Caco-2 (cell line): ENCODE data around the gene HIVEP3. TPM values are rescaled to one million over a fixed set of nuclear protein-coding genes. Genes with fewer than 3 reads are reported as not detected.

Source experiments
- BruUV-seq: library from RNA; stranded (reverse); fragments of 400-500 nt; replicated peaks from 2 replicates; lab custom pipeline; 2021; lab: Mats Ljungman, UMichigan
- CTCF ChIA-PET: fragments of 300-600 bp; sonication (Branson Sonifier 250); formaldehyde crosslinking; loops from one replicate; lab custom pipeline; 2022; ENCODE audit warnings: antibody characterized with exemption; lab: Charles Lee
- POLR2A ChIA-PET: fragments of 300-600 bp; sonication (Branson Sonifier 250); formaldehyde crosslinking; loops from one replicate; lab custom pipeline; 2022; ENCODE audit warnings: antibody characterized with exemption; lab: Charles Lee
- DNase-seq, 2 experiments: peaks; one replicate each; pipeline versions ENCODE4 v3.0.0 to v3.0.0-alpha.2; 2020 to 2022
- H3K27me3 ChIP-seq: replicated peaks from 2 replicates; pipeline ENCODE4 v1.6.0; 2011; ENCODE audit warnings: low read length; ENCODE audit not compliant: control insufficient read depth, insufficient read depth
- H3K36me3 ChIP-seq: 2 replicates; pipeline ENCODE4 v1.5.1; 2011; ENCODE audit warnings: low read length; ENCODE audit not compliant: control insufficient read depth, insufficient read depth
- H3K4me1 ChIP-seq: fragments of 250-450 bp; sonication (Bioruptor Pico); 2 replicates; pipeline ENCODE4 v1.5.1; 2020; ENCODE audit warnings: mild to moderate bottlenecking
- H3K4me3 ChIP-seq: 2 replicates; pipeline ENCODE4 v1.5.1; 2011; ENCODE audit warnings: low read depth, mild to moderate bottlenecking, control low read depth, low read length
- H3K9me3 ChIP-seq: fragments of 250-450 bp; sonication (Bioruptor Pico); 2 replicates; pipeline ENCODE4 v1.5.1; 2020; ENCODE audit warnings: mild to moderate bottlenecking, moderate library complexity
- H3K27ac Mint-ChIP-seq: one replicate; pipeline ENCODE4 v1.8.0; 2022; ENCODE audit warnings: mixed read lengths; ENCODE audit not compliant: unreplicated experiment
- H3K27me3 Mint-ChIP-seq: one replicate; pipeline ENCODE4 v1.8.0; 2022; ENCODE audit warnings: mixed read lengths; ENCODE audit not compliant: insufficient read depth, unreplicated experiment
- H3K36me3 Mint-ChIP-seq: one replicate; pipeline ENCODE4 v1.8.0; 2022; ENCODE audit warnings: mild to moderate bottlenecking, mixed read lengths; ENCODE audit not compliant: insufficient read depth, unreplicated experiment
- H3K4me1 Mint-ChIP-seq: one replicate; pipeline ENCODE4 v1.8.0; 2022; ENCODE audit warnings: low read depth, mixed read lengths; ENCODE audit not compliant: unreplicated experiment
- H3K4me3 Mint-ChIP-seq: one replicate; pipeline ENCODE4 v1.8.0; 2022; ENCODE audit warnings: mild to moderate bottlenecking, moderate library complexity, mixed read lengths; ENCODE audit not compliant: unreplicated experiment
- H3K9me3 Mint-ChIP-seq: one replicate; pipeline ENCODE4 v1.8.0; 2022; ENCODE audit warnings: mixed read lengths; ENCODE audit not compliant: unreplicated experiment
- intact Hi-C: fragments of 100-400 bp; cut with micrococcal nuclease; formaldehyde crosslinking; loops from one replicate; pipeline ENCODE4 v1.10.0; 2022; ENCODE audit not compliant: unreplicated experiment
- total RNA-seq: library from RNA; stranded (reverse); gene quantifications from 2 replicates; pipeline ENCODE4 v1.2.3, GENCODE V29; 2022
- TF ChIP-seq, protein P1 (sequence below), 2 experiments: fragments of 200-600 bp in 1 of 2; IDR thresholded peaks; 1 replicate in 1 of 2; 2 replicates in 1 of 2; pipeline versions ENCODE4 v1.5.1 to v1.8.0; 2011 to 2022; ENCODE audit warnings: antibody characterized with exemption in 1 of 2, control low read depth in 1 of 2, inconsistent platforms in 1 of 2, low read depth in 1 of 2, low read length in 1 of 2, mild to moderate bottlenecking in 1 of 2, moderate library complexity in 1 of 2; ENCODE audit not compliant: insufficient read depth in 1 of 2, severe bottlenecking in 1 of 2, unreplicated experiment in 1 of 2

The HIVEP3 gene
- total RNA-seq, 1 experiment from 2014 or later, result 0.25 TPM

DNA sequence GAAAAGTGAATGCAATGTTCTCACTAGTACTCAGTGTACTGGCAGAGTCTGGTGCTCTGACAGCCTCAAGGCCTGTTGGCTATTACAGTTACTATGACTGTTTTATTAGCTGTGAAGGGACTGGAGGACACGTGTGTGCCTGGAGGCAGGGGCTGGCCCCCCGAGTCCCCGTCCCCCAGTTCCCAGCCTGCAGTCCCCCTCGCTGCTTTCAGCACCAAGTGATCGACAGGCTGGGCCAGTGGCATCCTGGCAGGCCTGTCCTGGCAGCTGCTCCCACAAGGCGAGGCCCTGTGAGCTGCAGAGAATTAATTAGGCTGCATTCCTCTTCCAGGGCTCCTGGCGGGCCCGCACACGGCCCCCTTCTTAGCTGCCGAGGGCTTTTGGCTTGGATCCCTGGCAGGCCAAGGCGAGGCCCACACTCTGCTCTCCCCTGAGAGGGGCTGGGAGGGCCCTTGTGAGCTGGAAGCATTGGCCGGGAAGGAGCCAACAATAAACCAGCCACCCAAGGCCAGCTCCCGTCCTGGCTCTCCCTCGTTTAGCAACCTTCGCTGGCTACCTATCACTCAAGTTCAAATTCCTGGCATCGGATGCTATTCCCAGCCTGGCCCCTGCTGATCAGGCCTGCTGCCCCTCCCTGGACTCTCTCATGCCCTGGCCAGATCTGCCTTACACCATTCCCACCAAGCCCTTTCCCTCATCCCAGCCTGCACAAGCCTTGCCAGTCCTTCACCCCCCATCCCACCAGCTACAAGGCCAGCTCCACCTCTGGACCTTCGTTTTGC is 444.0 kb downstream of the HIVEP3 start:
- Histone ChIP-seq H3K4me3 (no peak overlapping the region), H3K36me3 (no peaks in the 10 kb centered on the region), H3K4me1 (0 out of 2 replicates have a peak, but pooled peaks cover 7% of the 10 kb centered on the region), H3K9me3 (no peaks in the 10 kb centered on the region), H3K27me3 (no peaks in the 10 kb centered on the region)
- no peak for DNase-seq
- TF ChIP-seq, protein P1, sequence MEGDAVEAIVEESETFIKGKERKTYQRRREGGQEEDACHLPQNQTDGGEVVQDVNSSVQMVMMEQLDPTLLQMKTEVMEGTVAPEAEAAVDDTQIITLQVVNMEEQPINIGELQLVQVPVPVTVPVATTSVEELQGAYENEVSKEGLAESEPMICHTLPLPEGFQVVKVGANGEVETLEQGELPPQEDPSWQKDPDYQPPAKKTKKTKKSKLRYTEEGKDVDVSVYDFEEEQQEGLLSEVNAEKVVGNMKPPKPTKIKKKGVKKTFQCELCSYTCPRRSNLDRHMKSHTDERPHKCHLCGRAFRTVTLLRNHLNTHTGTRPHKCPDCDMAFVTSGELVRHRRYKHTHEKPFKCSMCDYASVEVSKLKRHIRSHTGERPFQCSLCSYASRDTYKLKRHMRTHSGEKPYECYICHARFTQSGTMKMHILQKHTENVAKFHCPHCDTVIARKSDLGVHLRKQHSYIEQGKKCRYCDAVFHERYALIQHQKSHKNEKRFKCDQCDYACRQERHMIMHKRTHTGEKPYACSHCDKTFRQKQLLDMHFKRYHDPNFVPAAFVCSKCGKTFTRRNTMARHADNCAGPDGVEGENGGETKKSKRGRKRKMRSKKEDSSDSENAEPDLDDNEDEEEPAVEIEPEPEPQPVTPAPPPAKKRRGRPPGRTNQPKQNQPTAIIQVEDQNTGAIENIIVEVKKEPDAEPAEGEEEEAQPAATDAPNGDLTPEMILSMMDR (IDR thresholded peaks at IDR 0.05; ENCODE audit: insufficient read depth in 1 of 2, low read depth in 1 of 2, low read length in 1 of 2, severe bottlenecking in 1 of 2, unreplicated experiment in 1 of 2), result no peak
- no peaks in the 10 kb centered on the region for H3K27me3 Mint-ChIP-seq
- POLR2A ChIA-PET, result no interaction called here
- no peak overlapping the region for H3K4me3 Mint-ChIP-seq
- intact Hi-C loops, result no loop called here
- no peak overlapping the region for H3K27ac Mint-ChIP-seq
- no peaks in the 10 kb centered on the region for H3K9me3 Mint-ChIP-seq
- no TSS peak for BruUV-seq
- CTCF ChIA-PET, result no interaction called here
- no peaks in the 10 kb centered on the region for H3K4me1 Mint-ChIP-seq
- no peaks in the 10 kb centered on the region for H3K36me3 Mint-ChIP-seq

- H3K27ac Mint-ChIP-seq, result no peak overlapping the region
Observed at GRCh38 chr1:41473738-41474362, 444.9 kb downstream of the HIVEP3 start.

DNA sequence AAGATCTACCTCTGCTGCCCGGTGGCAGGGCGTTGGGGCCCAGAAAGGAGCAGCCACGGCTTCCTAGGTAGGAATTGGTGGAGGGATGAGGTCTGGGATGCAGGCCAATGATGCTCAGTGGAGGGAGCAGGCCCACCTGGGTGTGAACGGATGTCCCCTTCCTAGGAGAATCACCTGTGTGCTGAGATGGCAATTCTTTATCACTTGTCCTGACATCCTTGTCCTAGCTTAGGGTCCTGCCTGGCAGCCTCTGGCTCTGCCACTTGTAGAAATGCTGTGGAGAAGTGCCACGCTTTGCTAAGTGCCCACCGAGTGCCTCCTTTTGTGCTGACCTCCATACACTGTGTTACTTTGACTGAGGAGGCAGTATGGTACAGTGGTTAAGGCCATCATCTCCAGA is 447.1 kb downstream of the HIVEP3 start:
- TF ChIP-seq, protein P1 (IDR thresholded peaks at IDR 0.05; ENCODE audit: insufficient read depth in 1 of 2, low read depth in 1 of 2, low read length in 1 of 2, severe bottlenecking in 1 of 2, unreplicated experiment in 1 of 2), result no peak
- H3K4me1 Mint-ChIP-seq, result peaks cover 10% of the 10 kb centered on the region
- Histone ChIP-seq H3K4me3 (no peak overlapping the region), H3K4me1 (peaks cover 21% of the 10 kb centered on the region), H3K27me3 (no peaks in the 10 kb centered on the region), H3K9me3 (no peaks in the 10 kb centered on the region), H3K36me3 (no peaks in the 10 kb centered on the region)
- no TSS peak for BruUV-seq
- no peak for DNase-seq
- no peaks in the 10 kb centered on the region for H3K27me3 Mint-ChIP-seq
- H3K9me3 Mint-ChIP-seq, result no peaks in the 10 kb centered on the region
- no peak overlapping the region for H3K4me3 Mint-ChIP-seq
- no peak overlapping the region for H3K27ac Mint-ChIP-seq
- CTCF ChIA-PET, result no interaction called here
- H3K36me3 Mint-ChIP-seq, result no peaks in the 10 kb centered on the region
- intact Hi-C loops, result no loop called here
- POLR2A ChIA-PET, result no interaction called here

More at GRCh38 chr1:41473738-41474362, 444.9 kb downstream of the HIVEP3 start:
- H3K4me1 Mint-ChIP-seq, result no peaks in the 10 kb centered on the region
- Histone ChIP-seq H3K4me3 (no peak overlapping the region), H3K36me3 (no peaks in the 10 kb centered on the region), H3K4me1 (0 out of 2 replicates have a peak, but pooled peaks cover 7% of the 10 kb centered on the region), H3K9me3 (no peaks in the 10 kb centered on the region), H3K27me3 (no peaks in the 10 kb centered on the region)
- no peaks in the 10 kb centered on the region for H3K9me3 Mint-ChIP-seq
- TF ChIP-seq, protein P1 (IDR thresholded peaks at IDR 0.05; ENCODE audit: insufficient read depth in 1 of 2, low read depth in 1 of 2, low read length in 1 of 2, severe bottlenecking in 1 of 2, unreplicated experiment in 1 of 2), result no peak
- H3K4me3 Mint-ChIP-seq, result no peak overlapping the region
- H3K27me3 Mint-ChIP-seq, result no peaks in the 10 kb centered on the region
- DNase-seq, result no peak
- ChIA-PET CTCF (no interaction called here), POLR2A (no interaction called here)
- no TSS peak for BruUV-seq
- intact Hi-C loops, result no loop called here
- H3K36me3 Mint-ChIP-seq, result no peaks in the 10 kb centered on the region
